NB4 (cell line): ENCODE measurements around the gene TIMM22.
"Not testable (repeated sequence)": the region's sequence is repeated elsewhere in the genome, so short reads cannot be mapped to it uniquely, and the experiment has no call there.

Experiments used
- DNase-seq: peaks from one replicate; pipeline ENCODE4 v3.0.0; 2010; ENCODE audit warnings: low read depth
- H3K4me3 ChIP-seq: one replicate; pipeline ENCODE4 v1.5.1; 2011; ENCODE audit warnings: mild to moderate bottlenecking, low read depth, low read length, moderate library complexity
- CTCF ChIP-seq: IDR thresholded peaks from one replicate; pipeline ENCODE4 v1.5.1; 2012; ENCODE audit warnings: low read depth, low read length
- MAX ChIP-seq: IDR thresholded peaks from 2 replicates; pipeline ENCODE4 v1.6.1; 2011; ENCODE audit warnings: low read depth, low read length
- MYC ChIP-seq: IDR thresholded peaks from 2 replicates; pipeline ENCODE4 v1.6.1; 2011; ENCODE audit warnings: low read depth, low read length
- POLR2A ChIP-seq: IDR thresholded peaks from 2 replicates; pipeline ENCODE4 v1.6.1; 2011; ENCODE audit warnings: mild to moderate bottlenecking; ENCODE audit not compliant: insufficient read length; ENCODE audit errors: extremely low read depth

The TIMM22 gene

GRCh38 chr17:969811-970355 is 27.0 kb upstream of the TIMM22 start:
- no peak for TF ChIP-seq MYC
- no peak for TF ChIP-seq MAX
- no peak overlapping the region for H3K4me3 ChIP-seq
- no peak for DNase-seq

GRCh38 chr17:970364-970763 is 26.6 kb upstream of the TIMM22 start:
- H3K4me3 ChIP-seq, result no peak overlapping the region
- DNase-seq, result no peak
- TF ChIP-seq MYC, result no peak
- TF ChIP-seq MAX, result no peak
- TF ChIP-seq CTCF, result no peak
- TF ChIP-seq POLR2A, result no peak

GRCh38 chr17:971861-972260 is 25.1 kb upstream of the TIMM22 start:
- not testable (repeated sequence) for DNase-seq

GRCh38 chr17:973053-973452 is 23.9 kb upstream of the TIMM22 start:
- TF ChIP-seq MYC (no peak), MAX (no peak), POLR2A (no peak), CTCF (no peak)
- H3K4me3 ChIP-seq, result no peak overlapping the region
- DNase-seq, result no peak

More at GRCh38 chr17:971861-972260, 25.1 kb upstream of the TIMM22 start:
- not testable (repeated sequence) for H3K4me3 ChIP-seq

- not testable (repeated sequence) for DNase-seq, H3K4me3 ChIP-seq
Measured at GRCh38 chr17:974778-975177, 22.2 kb upstream of the TIMM22 start.

GRCh38 chr17:975371-975915 is 21.5 kb upstream of the TIMM22 start:
- no peak for DNase-seq
- TF ChIP-seq MYC (no peak), MAX (no peak), POLR2A (no peak)
- H3K4me3 ChIP-seq, result no peak overlapping the region

- DNase-seq, result no peak
- no peak overlapping the region for H3K4me3 ChIP-seq
- TF ChIP-seq MYC (no peak), CTCF (no peak), MAX (no peak), POLR2A (no peak)
Measured at GRCh38 chr17:976312-976711, 20.6 kb upstream of the TIMM22 start.

- TF ChIP-seq MYC, result no peak
- no peak for TF ChIP-seq MAX
- TF ChIP-seq POLR2A, result no peak
- TF ChIP-seq CTCF, result no peak
- DNase-seq, result no peak
- H3K4me3 ChIP-seq, result no peak overlapping the region
Measured at GRCh38 chr17:977166-977565, 19.8 kb upstream of the TIMM22 start.
